AG10803 (cell line): ENCODE measurements around the gene ZBP1.

Source experiments
- DNase-seq: peaks from one replicate; pipeline ENCODE4 v3.0.0; 2010; ENCODE audit warnings: low read depth
- H3K4me3 ChIP-seq: 2 replicates; pipeline ENCODE4 v1.5.1; 2011; ENCODE audit warnings: mild to moderate bottlenecking, low read length, control low read depth
- CTCF ChIP-seq: conservative IDR thresholded peaks from 2 replicates; pipeline ENCODE4 v1.5.1; 2011; ENCODE audit warnings: mild to moderate bottlenecking, low read length, control low read depth, inconsistent platforms

The ZBP1 gene

GRCh38 chr20:57657535-57658446 lies 37.6 kb upstream of the ZBP1 start:
- TF ChIP-seq CTCF = no peak
- no peak for DNase-seq
- H3K4me3 ChIP-seq = no peak overlapping the region

- no peak for TF ChIP-seq CTCF
- DNase-seq = no peak
These were observed 36.8 kb upstream of the ZBP1 start for GRCh38 chr20:57656821-57657534.

GRCh38 chr20:57656252-57656820 lies 36.1 kb upstream of the ZBP1 start:
- no peak for DNase-seq
- no peak for TF ChIP-seq CTCF
- no peak overlapping the region for H3K4me3 ChIP-seq

More at GRCh38 chr20:57656821-57657534, 36.8 kb upstream of the ZBP1 start:
- no peak overlapping the region for H3K4me3 ChIP-seq

- no peak overlapping the region for H3K4me3 ChIP-seq
- TF ChIP-seq CTCF = no peak
- no peak for DNase-seq
These were observed 35.6 kb upstream of the ZBP1 start for GRCh38 chr20:57655809-57656155.

GRCh38 chr20:57654998-57655808 lies 35.0 kb upstream of the ZBP1 start:
- DNase-seq = no peak
- H3K4me3 ChIP-seq = no peak overlapping the region
- no peak for TF ChIP-seq CTCF

GRCh38 chr20:57654363-57654997 lies 34.3 kb upstream of the ZBP1 start:
- TF ChIP-seq CTCF = peak; percentile 94
- no peak overlapping the region for H3K4me3 ChIP-seq
- DNase-seq = peak; percentile 46
